Endothelial cell of umbilical vein (primary cell): ENCODE measurements around the gene SLC25A48. TPM values are rescaled to one million over a fixed set of nuclear protein-coding genes. Genes with fewer than 3 reads are reported as not detected.

Source experiments
- BruUV-seq: library from RNA; stranded (reverse); fragments of 400-500 nt; replicated peaks from 2 replicates; lab custom pipeline; 2021; lab: Mats Ljungman, UMichigan
- CTCF ChIA-PET: fragments of 300-600, 350-600 bp; sonication (Branson Sonifier 250); formaldehyde crosslinking; loops from one replicate; lab custom pipeline; 2021; ENCODE audit warnings: antibody characterized with exemption, inconsistent platforms; lab: Charles Lee
- POLR2A ChIA-PET: fragments of 300-600, 350-600 bp; sonication (Branson Sonifier 250); formaldehyde crosslinking; loops from one replicate; lab custom pipeline; 2021; ENCODE audit warnings: antibody characterized with exemption, inconsistent platforms; lab: Charles Lee
- DNase-seq: peaks from one replicate; pipeline ENCODE4 v3.0.0-alpha.2; 2011; ENCODE audit warnings: low read depth, low spot score
- FAIRE-seq: peaks from 2 replicates; lab custom pipeline; 2011; peaks lifted over from hg19 to GRCh38; lab: Jason Lieb, UNC
- H2AFZ ChIP-seq: 2 replicates; pipeline ENCODE4 v1.6.0; 2012; ENCODE audit warnings: low read depth, low read length, control low read depth, inconsistent platforms
- H3K27ac ChIP-seq: 2 replicates; pipeline ENCODE4 v1.5.1; 2011; ENCODE audit warnings: low read depth, mild to moderate bottlenecking, control low read depth, low read length, moderate library complexity; ENCODE audit not compliant: insufficient read depth
- H3K27me3 ChIP-seq, 2 experiments: 2 replicates each; pipeline versions ENCODE4 v1.6.0 to v1.6.1; 2011; ENCODE audit warnings: low read length in 2 of 2, mixed read lengths in 1 of 2; ENCODE audit not compliant: control insufficient read depth in 2 of 2, insufficient read depth in 2 of 2
- H3K36me3 ChIP-seq, 2 experiments: 2 replicates in 1 of 2; 3 replicates in 1 of 2; pipeline ENCODE4 v1.5.1; 2011; ENCODE audit warnings: low read length in 2 of 2, mild to moderate bottlenecking in 1 of 2, moderate library complexity in 1 of 2; ENCODE audit not compliant: control insufficient read depth in 2 of 2, insufficient read depth in 2 of 2; ENCODE audit errors: extremely low read depth in 1 of 2
- H3K4me1 ChIP-seq: 3 replicates; pipeline ENCODE4 v1.5.1; 2011; ENCODE audit warnings: mild to moderate bottlenecking, low read length; ENCODE audit not compliant: control insufficient read depth, insufficient read depth; ENCODE audit errors: extremely low read depth
- H3K4me2 ChIP-seq: 2 replicates; pipeline ENCODE4 v1.6.1; 2011; ENCODE audit warnings: low read length, control low read depth, mixed read lengths; ENCODE audit not compliant: insufficient read depth
- H3K4me3 ChIP-seq, 3 experiments: fragments of 200-600 bp in 1 of 3; sonication (generic), shearing (Covaris generic) in 1 of 3; replicated peaks in 1 of 3; 2 replicates each; pipeline ENCODE4 v1.5.1; 2011 to 2016; ENCODE audit warnings: control low read depth in 3 of 3, low read length in 3 of 3, mild to moderate bottlenecking in 2 of 3, inconsistent platforms in 1 of 3, low read depth in 1 of 3, moderate library complexity in 1 of 3; ENCODE audit not compliant: insufficient read depth in 1 of 3
- H3K79me2 ChIP-seq: 2 replicates; pipeline ENCODE4 v1.6.0; 2012; ENCODE audit warnings: low read length, inconsistent platforms; ENCODE audit not compliant: control insufficient read depth, insufficient read depth
- H3K9ac ChIP-seq: replicated peaks from 2 replicates; pipeline ENCODE3; 2011; ENCODE audit warnings: low read length, control low read depth; ENCODE audit not compliant: insufficient read depth; ENCODE audit errors: extremely low read depth
- H3K9me1 ChIP-seq: replicated peaks from 3 replicates; pipeline ENCODE4 v1.6.0; 2011; ENCODE audit warnings: mild to moderate bottlenecking, low read length; ENCODE audit not compliant: control insufficient read depth, insufficient read depth; ENCODE audit errors: extremely low read depth
- H3K9me3 ChIP-seq: replicated peaks from 2 replicates; pipeline ENCODE4 v1.5.1; 2012; ENCODE audit warnings: low read length, inconsistent platforms; ENCODE audit not compliant: control insufficient read depth, insufficient read depth
- H4K20me1 ChIP-seq: replicated peaks from 2 replicates; pipeline ENCODE3; 2011; ENCODE audit warnings: mild to moderate bottlenecking, low read length; ENCODE audit not compliant: control insufficient read depth, insufficient read depth; ENCODE audit errors: extremely low read depth
- CTCF ChIP-seq, 2 donors: IDR thresholded peaks; 1 replicate in 1 of 2; 2 replicates in 1 of 2; pipeline ENCODE4 v1.5.1; 2011; ENCODE audit warnings: low read length in 2 of 2, mild to moderate bottlenecking in 2 of 2, moderate library complexity in 2 of 2, control low read depth in 1 of 2, inconsistent platforms in 1 of 2, low read depth in 1 of 2; ENCODE audit not compliant: insufficient read depth in 1 of 2; ENCODE audit errors: extremely low read depth in 1 of 2
- EZH2 ChIP-seq: IDR thresholded peaks from 2 replicates; pipeline ENCODE4 v1.6.1; 2012; ENCODE audit warnings: borderline replicate concordance, low read depth, mild to moderate bottlenecking, moderate library complexity, low read length, inconsistent platforms; ENCODE audit not compliant: severe bottlenecking
- FOS ChIP-seq: IDR thresholded peaks from 2 replicates; pipeline ENCODE4 v1.6.1; 2011; ENCODE audit warnings: mild to moderate bottlenecking, low read length, moderate library complexity, borderline replicate concordance; ENCODE audit not compliant: insufficient read depth
- GATA2 ChIP-seq: IDR thresholded peaks from 2 replicates; pipeline ENCODE4 v1.7.0; 2011; ENCODE audit warnings: low read depth, mild to moderate bottlenecking, moderate library complexity, mixed read lengths, low read length; ENCODE audit not compliant: insufficient read length, insufficient read depth
- JUN ChIP-seq: IDR thresholded peaks from 2 replicates; pipeline ENCODE4 v1.6.1; 2011; ENCODE audit warnings: borderline replicate concordance, low read depth; ENCODE audit not compliant: insufficient read length, insufficient read depth
- MAX ChIP-seq: IDR thresholded peaks from 2 replicates; pipeline ENCODE4 v1.6.1; 2011; ENCODE audit not compliant: insufficient read depth, insufficient read length
- MYC ChIP-seq: IDR thresholded peaks from one replicate; pipeline ENCODE4 v1.6.1; 2011; ENCODE audit warnings: mild to moderate bottlenecking, low read depth, low read length
- POLR2A ChIP-seq: IDR thresholded peaks from 2 replicates; pipeline ENCODE4 v1.6.1; 2012; ENCODE audit warnings: low read depth, mild to moderate bottlenecking, control low read depth, low read length
- POLR2AphosphoS5 ChIP-seq: IDR thresholded peaks from 2 replicates; pipeline ENCODE4 v1.6.1; 2012; ENCODE audit warnings: low read depth, mild to moderate bottlenecking, control low read depth, low read length, moderate library complexity; ENCODE audit not compliant: insufficient read depth
- dilution Hi-C: fragments of 300-500 bp; cut with MboI; formaldehyde crosslinking; loops from one replicate; pipeline ENCODE4 v1.15.0; 2019; ENCODE audit warnings: low sequenced_read_pairs; ENCODE audit not compliant: extremely low pct_ligation_motif_present
- intact Hi-C: fragments of 100-400 bp; cut with micrococcal nuclease; formaldehyde crosslinking; loops from one replicate; pipeline ENCODE4 v1.10.0; 2022
- polyA plus RNA-seq, 4 experiments: library from polyadenylated mRNA; depleted of rRNA in 3 of 4; stranded (reverse) in 3 of 4; unstranded in 1 of 4; fragments of >200 nt; gene quantifications; 2 replicates each; pipeline versions ENCODE4 v1.2.1 to v1.2.3, GENCODE V29; 2011 to 2012; ENCODE audit warnings: missing spikeins in 1 of 4
- total RNA-seq: library from RNA; stranded (reverse); gene quantifications from 2 replicates; pipeline ENCODE4 v1.2.3, GENCODE V29; 2021

Gene SLC25A48
- total and polyA plus RNA-seq, 2 donors (not counting 3 experiments of a cell fraction or from before 2014, with no cell fraction given): not detected

- intact Hi-C loops (no loop called here), dilution Hi-C loops (no loop called here)
- no peak overlapping the region for H2AFZ ChIP-seq
- ChIA-PET CTCF (no interaction called here), POLR2A (no interaction called here)
- H3K9me3 ChIP-seq: no peaks in the 10 kb centered on the region
- no peaks in the 10 kb centered on the region for H3K4me1 ChIP-seq
- no peak overlapping the region for H3K9ac ChIP-seq
- FAIRE-seq (no peak), DNase-seq (no peak)
- no peaks in the 10 kb centered on the region for H3K27me3 ChIP-seq
- no peak overlapping the region for H3K4me3 ChIP-seq
- H3K9me1 ChIP-seq: no peaks in the 10 kb centered on the region
- H3K36me3 ChIP-seq: no peaks in the 10 kb centered on the region
- TF ChIP-seq POLR2A (no peak), FOS (no peak), MAX (no peak), POLR2AphosphoS5 (no peak), EZH2 (no peak), GATA2 (no peak)
- H4K20me1 ChIP-seq: no peaks in the 10 kb centered on the region
- BruUV-seq: no TSS peak
- no peak overlapping the region for H3K4me2 ChIP-seq
- no peaks in the 10 kb centered on the region for H3K79me2 ChIP-seq
- no peak overlapping the region for H3K27ac ChIP-seq
Measured at GRCh38 chr5:135823881-135824280, 10.6 kb upstream of the SLC25A48 start.

GRCh38 chr5:135824541-135825041 is 9.9 kb upstream of the SLC25A48 start:
- no peak for TF ChIP-seq POLR2AphosphoS5
- TF ChIP-seq JUN: no peak
- no peak for TF ChIP-seq GATA2
- TF ChIP-seq MAX: no peak
- TF ChIP-seq MYC: no peak
- no peak for TF ChIP-seq CTCF (IDR thresholded peaks at IDR 0.05; ENCODE audit: extremely low read depth in 1 of 2, insufficient read depth in 1 of 2, low read depth in 1 of 2, low read length in 2 of 2)
- no peak for TF ChIP-seq POLR2A
- TF ChIP-seq EZH2: no peak
- TF ChIP-seq FOS: no peak
- Histone ChIP-seq H3K36me3 (no peaks in the 10 kb centered on the region), H3K9me3 (no peaks in the 10 kb centered on the region), H3K9me1 (no peaks in the 10 kb centered on the region), H3K4me1 (no peaks in the 10 kb centered on the region), H3K4me2 (no peak overlapping the region), H3K79me2 (no peaks in the 10 kb centered on the region), H2AFZ (no peak overlapping the region), H3K9ac (no peak overlapping the region), H3K4me3 (no peak overlapping the region), H3K27ac (no peak overlapping the region), H4K20me1 (no peaks in the 10 kb centered on the region), H3K27me3 (no peaks in the 10 kb centered on the region)
- no peak for FAIRE-seq
- intact Hi-C loops (no loop called here), dilution Hi-C loops (loop anchor here (25.0 kb wide), 2 partner anchors 87 to 237 kb away; partner anchors contain the start of gene CXCL14)
- ChIA-PET POLR2A (no interaction called here), CTCF (interaction anchor here (2.4 kb wide), 1 partner anchor 264 kb away, joined by 12 read pairs; no protein-coding TSS in a partner anchor)
- no peak for DNase-seq
- BruUV-seq: no TSS peak
